GM21786 (cell line): Measurements from ENCODE around the gene EN2.

Experiments used
- ATAC-seq: cut with Tn5 transposase; IDR thresholded peaks from one replicate; pipeline ENCODE4 v1.9.1; 2021; ENCODE audit not compliant: unreplicated experiment

The EN2 gene

DNA sequence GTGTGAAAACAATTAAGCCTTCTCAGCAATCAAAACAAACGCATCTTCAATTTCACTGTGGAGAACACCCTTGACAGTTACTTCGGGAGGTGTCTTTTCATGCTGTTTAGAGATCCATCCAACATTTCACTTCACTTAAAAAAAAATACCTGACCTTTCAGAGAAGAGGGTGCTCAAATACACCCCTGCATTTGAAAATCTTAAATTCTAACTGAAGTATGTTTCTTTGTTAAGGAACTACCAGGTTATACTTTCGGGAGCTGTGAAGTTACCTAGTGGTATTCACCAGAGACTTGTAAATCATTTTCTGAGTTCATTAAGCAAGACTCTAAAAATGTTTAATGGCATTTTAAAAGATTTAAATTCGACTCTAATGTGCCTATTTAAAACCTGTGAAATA, 49.6 kb downstream of the EN2 start:
- ATAC-seq, result no peak

DNA sequence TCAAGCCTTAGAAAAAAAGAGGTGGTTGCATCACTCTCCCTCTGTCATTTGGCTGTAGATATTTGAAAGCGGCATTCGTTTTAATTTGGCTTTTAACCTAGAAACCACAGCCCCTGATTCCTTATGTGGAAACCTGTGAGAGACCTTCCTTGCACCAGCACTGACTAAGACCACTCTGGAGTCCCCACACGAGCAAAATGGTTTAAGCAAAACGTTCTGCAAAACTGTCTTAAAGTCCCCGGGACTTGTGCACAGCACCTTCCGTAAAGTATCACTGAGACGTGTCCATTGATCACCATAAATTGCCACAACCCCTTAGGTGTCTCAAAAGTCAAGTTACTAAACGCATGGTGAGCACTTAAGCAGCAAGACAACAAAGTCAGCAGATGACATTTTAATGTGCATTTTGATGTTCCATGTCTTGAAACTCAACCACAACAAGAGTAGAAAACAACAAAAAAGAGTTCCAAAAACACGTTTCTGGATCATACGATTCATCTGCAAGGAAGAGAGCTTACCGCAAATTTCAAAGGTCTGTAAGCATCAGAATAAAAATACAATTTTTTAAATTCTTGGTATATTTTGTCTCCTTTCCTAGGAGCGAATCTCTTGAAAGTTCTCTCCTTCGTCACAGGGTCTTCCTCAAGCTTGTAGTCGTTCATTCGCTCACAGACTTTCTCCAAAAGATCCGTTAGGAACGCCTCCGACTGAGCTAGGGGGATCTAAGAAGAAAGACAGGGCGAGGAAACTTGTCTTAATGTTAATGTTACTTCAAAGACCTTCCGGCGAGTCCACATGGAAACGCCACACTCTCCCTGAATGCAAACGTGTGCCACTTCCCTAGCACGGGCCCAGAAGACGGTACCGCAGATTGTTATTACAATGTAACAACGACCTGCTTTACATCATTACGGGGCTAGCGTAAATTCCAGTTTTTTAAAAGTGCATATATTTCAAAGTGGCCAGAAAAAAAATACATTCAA, 50.7 kb downstream of the EN2 start:
- no peak for ATAC-seq

DNA sequence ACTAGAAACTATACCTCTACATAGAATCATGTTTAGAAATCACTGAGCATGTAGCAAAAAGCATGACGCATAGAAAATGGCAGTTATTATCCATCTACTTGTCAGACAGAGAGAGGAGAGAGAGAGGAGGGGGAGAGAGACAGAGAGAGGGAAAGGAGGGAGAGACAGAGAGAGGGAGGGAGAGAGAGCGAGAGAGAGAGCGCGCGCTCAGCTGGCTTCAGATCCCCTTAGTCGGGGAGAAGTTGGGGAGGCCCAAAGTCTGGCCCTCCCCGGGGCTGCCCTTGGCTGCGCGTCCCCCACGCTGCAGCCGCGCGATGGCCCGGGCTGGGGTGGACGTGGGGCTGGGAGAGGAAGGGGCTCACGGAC, 51.4 kb downstream of the EN2 start:
- ATAC-seq, result no peak

DNA sequence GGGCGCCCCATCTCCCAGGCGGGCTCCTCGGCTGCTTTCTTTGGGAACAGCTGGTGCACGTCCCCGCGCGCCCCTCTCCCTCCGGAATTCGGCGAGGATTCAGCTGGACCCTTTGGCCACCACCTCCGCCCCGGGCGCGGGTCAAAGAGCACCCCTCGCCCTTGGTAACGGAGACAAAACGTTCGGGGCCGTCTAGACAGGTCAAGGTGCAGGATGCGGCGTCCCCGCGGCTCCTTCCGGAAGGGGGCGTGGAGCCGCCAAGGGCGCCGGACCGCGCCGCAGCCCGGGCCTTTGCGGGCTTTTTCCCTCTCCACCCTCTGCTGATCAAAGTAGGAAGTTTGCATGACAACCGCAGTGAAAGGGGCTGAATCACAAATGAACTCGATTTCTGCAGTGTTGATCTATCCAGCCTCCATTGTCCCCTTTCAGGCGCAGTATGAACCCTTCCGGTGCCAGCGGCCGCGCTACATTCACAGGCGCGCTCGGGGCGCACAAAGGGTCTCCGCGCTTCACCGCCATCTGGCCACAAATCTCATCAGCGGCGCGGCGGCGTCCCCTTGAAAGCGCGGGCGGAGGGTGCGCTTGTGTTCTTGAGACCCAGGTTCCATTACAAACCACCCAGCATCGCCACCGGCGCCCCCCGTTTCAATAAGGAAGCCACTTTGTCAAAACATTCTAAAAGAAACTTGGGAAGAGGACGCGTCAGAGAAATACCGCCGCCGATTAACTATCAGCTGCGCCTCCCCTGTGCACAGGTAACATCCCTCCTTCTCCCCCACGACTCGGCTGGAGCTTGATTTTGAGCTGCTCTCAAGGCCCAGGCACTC, 52.0 kb downstream of the EN2 start:
- ATAC-seq, result no peak

DNA sequence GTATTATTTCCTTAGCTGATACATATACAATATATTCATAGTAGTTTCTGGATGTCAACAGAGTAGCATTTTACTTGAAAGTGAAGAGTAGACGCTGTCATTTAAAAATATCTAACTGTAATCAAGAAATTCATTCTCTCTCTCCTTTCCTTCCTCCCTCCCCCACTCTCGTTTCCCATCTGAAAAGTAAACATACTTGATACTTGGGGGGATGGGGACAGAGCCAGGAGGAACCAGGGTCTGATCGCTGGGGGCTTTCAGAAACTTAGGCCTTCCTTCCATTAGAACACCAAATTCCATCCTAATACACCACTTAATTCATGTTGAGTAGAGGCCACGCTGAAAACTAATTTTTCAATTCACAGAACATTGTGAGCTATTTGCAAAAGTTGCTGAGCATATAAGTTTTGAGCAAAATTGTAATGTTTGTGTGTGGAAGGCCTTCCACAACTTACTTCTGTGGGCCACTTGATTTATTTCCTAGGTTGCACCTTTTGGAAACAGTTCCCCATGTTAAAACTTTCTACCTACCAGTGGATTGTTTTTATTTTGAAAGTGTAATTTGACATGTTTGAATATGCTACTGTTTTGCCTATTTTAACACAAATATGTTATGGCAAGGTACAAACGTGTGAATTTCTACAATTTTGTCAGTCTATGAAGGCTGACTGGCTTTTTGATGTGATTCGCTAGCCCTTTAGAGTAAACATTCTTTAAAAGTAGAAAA, 53.2 kb downstream of the EN2 start:
- ATAC-seq, result no peak

DNA sequence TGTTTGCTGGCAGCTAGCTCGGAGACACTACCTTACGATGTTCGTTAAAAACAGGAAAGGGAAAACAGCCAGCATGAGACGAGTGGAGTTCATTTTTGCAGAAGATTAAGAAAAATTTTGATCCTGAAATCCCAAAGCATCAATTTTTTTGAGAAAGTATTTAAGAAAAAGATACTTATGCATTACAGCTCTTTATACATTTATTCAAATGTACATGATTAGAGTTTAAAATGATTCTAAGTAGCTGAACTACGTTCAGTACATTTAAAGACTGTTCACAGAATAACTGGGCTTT, 53.7 kb downstream of the EN2 start:
- no peak for ATAC-seq

DNA sequence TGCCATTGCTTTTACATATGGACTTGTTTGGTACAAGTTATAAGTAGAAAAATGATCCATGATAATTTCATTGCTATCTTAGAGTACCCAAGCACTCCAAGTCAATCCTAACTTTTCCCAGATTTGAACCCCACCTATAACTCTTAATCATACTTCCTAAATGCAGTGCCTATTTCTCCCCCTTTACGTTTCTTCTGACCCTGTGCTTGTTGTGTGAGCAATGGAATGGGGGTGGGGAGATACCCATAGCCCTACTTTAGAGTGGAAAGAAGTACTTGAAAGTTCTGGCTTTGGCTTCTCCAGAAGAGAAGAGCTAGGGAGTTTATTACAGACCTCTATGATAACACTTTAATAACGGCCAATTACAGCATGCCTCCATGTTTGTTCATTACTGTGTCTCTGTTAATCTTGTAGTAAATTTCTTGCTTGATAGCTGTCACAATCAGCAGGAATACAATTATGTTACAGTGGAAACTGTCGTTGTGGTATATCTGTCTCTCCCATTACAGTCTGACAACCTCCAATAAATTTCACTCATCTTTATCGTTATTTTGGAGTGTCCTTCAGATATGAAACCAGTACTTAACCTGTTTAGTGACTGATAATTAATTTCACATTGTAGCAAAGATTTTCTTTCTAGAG, 54.4 kb downstream of the EN2 start:
- ATAC-seq, result no peak

DNA sequence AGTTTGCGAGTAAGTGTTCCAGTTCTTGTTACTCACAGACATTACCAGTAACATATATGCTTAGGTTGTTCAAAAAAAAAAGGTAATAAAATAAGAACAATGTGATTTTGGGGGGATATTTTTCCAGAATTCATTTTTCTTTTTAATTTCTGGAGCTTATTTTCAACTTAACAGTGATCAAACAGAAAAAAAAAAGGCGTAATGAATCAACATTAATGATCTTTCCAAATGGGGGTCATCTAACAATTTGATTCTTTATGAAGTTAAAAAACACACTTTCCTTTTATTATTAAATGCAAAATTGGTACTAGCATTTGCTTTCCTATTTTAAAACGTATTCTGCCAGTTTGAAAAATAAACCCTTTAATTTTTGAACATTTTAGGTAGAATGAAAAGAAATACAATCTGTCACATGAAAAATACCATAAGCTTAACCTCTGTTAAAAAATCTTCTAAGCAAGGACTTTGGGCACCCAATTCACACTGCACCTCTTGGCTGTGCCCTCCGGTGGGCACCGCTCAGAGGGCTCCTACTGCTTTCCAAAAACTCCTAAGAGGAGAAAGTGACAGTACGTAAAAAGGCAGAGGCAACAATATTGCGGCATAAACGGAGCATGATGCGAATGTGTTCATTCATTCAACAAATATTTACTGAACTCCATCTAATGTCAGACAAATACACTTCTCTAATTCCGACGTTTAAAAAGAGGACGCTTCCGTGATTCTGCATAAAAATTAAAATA, 55.8 kb downstream of the EN2 start:
- no peak for ATAC-seq

DNA sequence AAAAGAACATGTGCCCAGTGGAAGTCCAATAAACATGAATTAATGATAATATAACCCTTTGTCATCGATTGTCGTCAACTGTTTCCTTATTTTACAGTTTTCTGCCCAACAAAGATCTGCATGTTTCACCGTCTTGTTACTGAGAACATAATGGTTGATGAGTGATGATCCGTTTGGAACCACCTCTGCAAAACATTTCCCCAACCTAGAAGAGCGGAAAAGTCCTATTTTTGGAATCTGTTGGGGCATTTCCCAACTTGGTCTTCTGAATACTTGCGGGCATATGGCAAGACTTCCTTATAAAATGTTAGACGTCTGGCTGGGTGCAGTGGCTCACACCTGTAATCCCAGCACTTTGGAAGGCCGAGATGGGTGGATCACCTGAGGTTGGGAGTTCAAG, 56.4 kb downstream of the EN2 start:
- ATAC-seq, result no peak
